GM12865 (cell line): ENCODE measurements around the gene IL17C.

Source experiments
- DNase-seq: peaks from one replicate; pipeline ENCODE4 v3.0.0; 2010; ENCODE audit warnings: low read depth
- H3K4me3 ChIP-seq: 2 replicates; pipeline ENCODE4 v1.5.1; 2011; ENCODE audit warnings: mild to moderate bottlenecking, low read depth, low read length, control low read depth
- TF ChIP-seq, protein P1 (sequence below): IDR thresholded peaks from 2 replicates; pipeline ENCODE4 v1.5.1; 2011; ENCODE audit warnings: low read length, control low read depth, low read depth, inconsistent platforms; ENCODE audit not compliant: insufficient read depth; ENCODE audit errors: missing control alignments

Gene IL17C

DNA sequence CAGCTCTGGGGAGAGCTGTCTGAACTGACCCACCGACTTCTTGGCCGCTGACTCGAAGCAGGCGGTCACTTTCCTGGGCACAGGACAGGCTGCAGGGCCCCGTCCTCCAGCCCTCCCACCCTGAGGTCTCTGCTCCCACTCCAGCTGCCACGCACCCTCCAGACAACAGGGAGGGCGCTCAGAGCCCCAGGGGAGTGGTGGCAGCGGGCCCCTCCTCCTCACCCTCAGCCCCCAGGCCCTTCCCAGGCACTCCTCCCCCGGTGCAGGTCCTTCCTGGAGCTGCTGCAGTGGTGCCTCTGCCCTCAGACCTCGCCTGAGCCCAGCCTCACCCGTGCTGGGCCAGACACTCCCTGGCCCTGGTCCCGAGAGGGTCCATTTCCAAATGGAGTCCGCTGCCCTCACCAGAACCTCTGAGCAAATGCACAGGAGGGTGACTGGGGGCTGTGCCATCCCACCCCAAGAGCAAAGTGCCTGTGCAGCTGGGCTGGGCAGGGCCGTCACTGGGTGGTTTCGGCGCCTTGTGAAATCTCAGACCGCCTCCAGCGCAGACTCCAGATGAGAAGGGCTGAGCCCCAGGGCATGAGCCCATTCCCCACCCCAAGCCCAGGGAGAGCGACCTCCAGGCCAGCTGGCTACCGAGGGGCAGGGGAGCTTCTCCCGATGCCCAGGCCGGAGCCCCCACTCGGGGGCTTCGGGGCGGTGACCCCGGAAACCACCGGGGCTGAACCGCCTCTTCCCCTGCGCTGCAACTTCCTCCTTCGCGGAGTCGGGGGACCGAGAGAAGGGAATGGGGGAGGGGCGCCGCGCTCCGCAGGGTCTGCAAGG is 11.8 kb downstream of the IL17C start:
- DNase-seq: peak; percentile 60
- TF ChIP-seq, protein P1, sequence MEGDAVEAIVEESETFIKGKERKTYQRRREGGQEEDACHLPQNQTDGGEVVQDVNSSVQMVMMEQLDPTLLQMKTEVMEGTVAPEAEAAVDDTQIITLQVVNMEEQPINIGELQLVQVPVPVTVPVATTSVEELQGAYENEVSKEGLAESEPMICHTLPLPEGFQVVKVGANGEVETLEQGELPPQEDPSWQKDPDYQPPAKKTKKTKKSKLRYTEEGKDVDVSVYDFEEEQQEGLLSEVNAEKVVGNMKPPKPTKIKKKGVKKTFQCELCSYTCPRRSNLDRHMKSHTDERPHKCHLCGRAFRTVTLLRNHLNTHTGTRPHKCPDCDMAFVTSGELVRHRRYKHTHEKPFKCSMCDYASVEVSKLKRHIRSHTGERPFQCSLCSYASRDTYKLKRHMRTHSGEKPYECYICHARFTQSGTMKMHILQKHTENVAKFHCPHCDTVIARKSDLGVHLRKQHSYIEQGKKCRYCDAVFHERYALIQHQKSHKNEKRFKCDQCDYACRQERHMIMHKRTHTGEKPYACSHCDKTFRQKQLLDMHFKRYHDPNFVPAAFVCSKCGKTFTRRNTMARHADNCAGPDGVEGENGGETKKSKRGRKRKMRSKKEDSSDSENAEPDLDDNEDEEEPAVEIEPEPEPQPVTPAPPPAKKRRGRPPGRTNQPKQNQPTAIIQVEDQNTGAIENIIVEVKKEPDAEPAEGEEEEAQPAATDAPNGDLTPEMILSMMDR: no peak
- H3K4me3 ChIP-seq: peak overlapping the region; percentile 91

DNA sequence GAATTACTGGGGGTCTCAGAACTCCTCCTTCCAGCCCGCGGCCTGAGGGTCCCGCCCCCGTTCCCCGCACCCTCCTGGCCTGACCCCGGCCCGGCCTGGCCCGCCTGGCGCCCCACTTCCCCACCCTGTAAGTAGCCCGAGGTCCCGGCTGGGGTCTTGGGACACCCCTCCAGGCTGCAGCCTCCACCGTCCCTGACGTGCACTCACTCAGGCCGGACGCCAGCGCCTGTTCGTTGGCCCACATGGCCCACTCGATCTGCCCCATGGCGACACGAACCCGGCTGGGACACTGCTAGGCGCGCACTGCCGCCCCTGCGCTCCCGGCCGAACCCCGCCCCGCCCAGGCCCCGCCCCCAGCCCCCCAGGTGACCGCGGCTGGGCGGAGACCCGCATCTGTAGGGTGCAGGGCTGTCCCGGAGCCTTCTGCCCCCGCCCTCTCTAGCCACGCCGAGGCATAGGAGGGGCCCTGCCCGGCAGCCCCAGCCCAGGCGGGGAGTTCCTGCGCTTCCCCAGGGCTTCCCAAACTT is 12.4 kb downstream of the IL17C start, which contains the start of gene CYBA:
Gene CYBA (minus strand): TSS at position 305 of the 527 bp plus-strand sequence. CDS start 40 bp downstream, at position 265.
- TF ChIP-seq, protein P1: no peak
- H3K4me3 ChIP-seq: peak within 1 kb of the TSS; percentile 91
- DNase-seq: peak; percentile 94

DNA sequence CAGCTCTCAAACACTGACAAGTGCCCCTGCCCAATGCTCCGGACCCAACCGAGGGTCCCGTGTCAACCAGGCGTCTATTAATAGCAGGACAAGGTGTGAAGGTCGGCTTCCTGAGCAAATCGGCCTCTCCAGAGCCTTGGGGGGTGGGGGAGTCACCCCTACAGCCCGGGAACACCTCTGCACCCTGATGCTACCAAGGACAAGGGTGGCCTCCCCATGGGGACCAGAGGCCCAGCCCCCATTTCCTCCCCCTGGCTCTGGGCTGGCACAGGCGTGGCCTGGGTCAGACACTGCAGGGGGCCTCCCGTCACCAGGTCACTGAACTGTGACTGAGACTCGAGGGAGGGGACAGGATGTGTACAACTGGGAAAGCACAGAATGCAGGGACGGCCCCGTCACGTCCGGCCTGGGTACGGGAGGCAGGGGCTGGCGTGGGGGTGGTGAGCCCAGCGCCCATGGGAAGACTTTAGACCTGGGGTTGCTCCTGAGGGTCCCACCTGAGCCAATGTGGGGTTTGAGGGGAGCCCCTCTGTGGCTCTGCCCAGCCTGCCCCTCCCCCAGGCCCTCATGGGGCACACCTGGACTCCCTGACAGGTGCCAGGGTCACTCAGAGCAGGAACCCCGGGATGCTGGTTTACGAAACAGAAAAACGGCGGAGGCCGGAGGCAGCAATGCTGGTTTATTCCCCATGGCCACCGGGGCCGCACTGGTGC is 13.1 kb downstream of the IL17C start:
- peak; percentile 97 for DNase-seq
- TF ChIP-seq, protein P1: no peak

DNA sequence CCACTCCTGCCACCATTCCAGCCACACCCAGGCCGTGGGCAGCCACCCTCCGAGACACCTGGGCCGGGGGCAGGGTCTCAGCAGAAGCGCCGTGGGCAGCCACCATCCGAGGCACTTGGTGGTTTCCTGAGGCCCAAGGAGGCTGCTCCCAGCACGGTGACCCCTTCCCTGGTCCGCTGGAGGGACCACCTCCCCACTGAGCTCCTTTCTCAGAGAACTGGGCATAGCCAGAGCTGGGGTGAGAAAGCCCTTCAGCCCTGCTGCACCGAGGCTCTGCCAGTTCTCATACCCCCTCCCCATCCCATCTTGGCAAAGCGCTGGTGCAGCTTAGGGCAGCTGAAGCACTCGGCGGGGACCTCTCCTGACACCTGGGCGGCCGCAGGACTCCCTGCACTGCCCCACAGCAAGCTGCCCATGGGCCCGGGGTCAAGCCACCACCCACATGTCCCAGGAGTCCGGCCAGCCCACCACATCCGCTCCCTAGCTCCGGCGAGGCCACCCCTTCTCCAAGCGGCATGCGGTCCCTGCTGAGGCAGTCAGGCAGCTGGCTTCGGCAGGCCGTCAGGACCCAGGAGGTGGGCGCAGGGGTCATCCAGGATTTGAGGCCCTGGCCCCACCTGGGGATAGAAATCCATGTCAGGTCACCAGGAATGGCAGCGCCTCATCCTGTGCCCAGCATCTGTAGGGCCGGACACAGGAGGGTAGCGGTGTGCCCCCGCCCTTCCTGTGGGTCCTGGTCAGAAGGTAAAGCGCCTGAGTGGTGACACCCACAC is 13.8 kb downstream of the IL17C start:
- TF ChIP-seq, protein P1: no peak
- DNase-seq: peak; percentile 51
- H3K4me3 ChIP-seq: peak overlapping the region; percentile 51

More for the DNA sequence above, 13.1 kb downstream of the IL17C start:
- peak overlapping the region; percentile 51 for H3K4me3 ChIP-seq

DNA sequence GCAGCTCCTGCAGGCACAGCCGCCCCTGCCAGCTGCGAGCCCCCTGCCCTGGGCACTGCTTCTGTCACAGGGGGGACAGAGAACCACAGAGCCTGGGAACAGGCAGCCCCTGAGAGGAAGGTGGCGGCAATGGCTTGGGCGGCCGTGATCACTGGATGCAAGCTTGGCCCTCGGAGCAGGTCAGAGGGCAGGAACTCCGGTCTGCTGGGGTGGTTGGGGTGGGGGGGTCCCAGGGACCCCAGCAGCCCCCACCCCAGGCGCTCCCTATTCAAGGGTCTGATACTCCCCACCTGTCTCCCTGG is 14.3 kb downstream of the IL17C start:
- TF ChIP-seq, protein P1: no peak
- DNase-seq: no peak
- H3K4me3 ChIP-seq: no peak overlapping the region

DNA sequence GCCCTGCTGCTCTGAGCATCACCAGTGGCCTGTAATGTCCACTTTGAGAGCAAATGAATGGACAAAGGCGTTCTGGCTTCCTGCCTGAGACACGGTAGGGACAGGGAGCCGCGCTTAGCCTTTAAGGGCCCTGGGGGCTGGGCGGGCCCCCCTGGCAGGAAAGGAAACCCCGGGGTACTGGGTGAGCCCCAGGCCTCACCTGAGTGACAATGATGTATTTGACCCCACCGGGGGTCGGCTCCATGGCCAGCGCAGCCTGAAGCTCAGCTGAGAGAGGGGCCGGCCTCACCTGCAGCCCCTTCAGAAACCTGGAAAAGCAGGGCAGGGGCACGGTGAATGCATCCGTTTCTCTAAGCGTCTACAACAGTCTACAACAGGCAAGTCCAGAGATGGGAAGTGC is 14.7 kb downstream of the IL17C start:
- TF ChIP-seq, protein P1: no peak
- no peak overlapping the region for H3K4me3 ChIP-seq
- no peak for DNase-seq
